Osteoblast (primary cell): Measurements from ENCODE around the gene CFAP54. TPM values are rescaled to one million over a fixed set of nuclear protein-coding genes. Genes with fewer than 3 reads are reported as not detected.

Experiments used
- DNase-seq: peaks from one replicate; pipeline ENCODE4 v3.0.0; 2011; ENCODE audit warnings: low spot score, mixed read lengths; ENCODE audit not compliant: insufficient read length; ENCODE audit errors: missing footprints
- H2AFZ ChIP-seq: 2 replicates; pipeline ENCODE4 v1.6.0; 2011; ENCODE audit warnings: mild to moderate bottlenecking, low read length
- H3K27ac ChIP-seq: 2 replicates; pipeline ENCODE4 v1.5.1; 2011; ENCODE audit warnings: mild to moderate bottlenecking, low read depth, low read length, moderate library complexity
- H3K27me3 ChIP-seq: 2 replicates; pipeline ENCODE4 v1.6.0; 2012; ENCODE audit warnings: mild to moderate bottlenecking, control low read depth, inconsistent platforms, low read length, moderate library complexity; ENCODE audit not compliant: insufficient read depth
- H3K36me3 ChIP-seq: 2 replicates; pipeline ENCODE4 v1.5.1; 2011; ENCODE audit warnings: mild to moderate bottlenecking, low read length, control low read depth, moderate library complexity; ENCODE audit not compliant: insufficient read depth
- H3K4me1 ChIP-seq: 2 replicates; pipeline ENCODE4 v1.5.1; 2011; ENCODE audit warnings: mild to moderate bottlenecking, low read length, control low read depth, moderate library complexity; ENCODE audit not compliant: insufficient read depth
- H3K4me2 ChIP-seq: 2 replicates; pipeline ENCODE4 v1.6.0; 2011; ENCODE audit warnings: mild to moderate bottlenecking, low read length; ENCODE audit not compliant: insufficient read depth
- H3K4me3 ChIP-seq: fragments of 200-600 bp; sonication (generic); 3 replicates; pipeline ENCODE4 v1.5.1; 2012; ENCODE audit warnings: mild to moderate bottlenecking, low read length, inconsistent platforms; ENCODE audit not compliant: insufficient read depth
- H3K79me2 ChIP-seq: 2 replicates; pipeline ENCODE4 v1.6.0; 2012; ENCODE audit warnings: mild to moderate bottlenecking, low read length, control low read depth, inconsistent platforms; ENCODE audit not compliant: insufficient read depth
- H3K9me3 ChIP-seq: 2 replicates; pipeline ENCODE4 v1.5.1; 2011; ENCODE audit warnings: low read depth, low read length, control low read depth
- H4K20me1 ChIP-seq: 2 replicates; pipeline ENCODE4 v1.6.0; 2012; ENCODE audit warnings: mild to moderate bottlenecking, low read length, control low read depth; ENCODE audit not compliant: insufficient read depth
- CTCF ChIP-seq: IDR thresholded peaks from 2 replicates; pipeline ENCODE4 v1.5.1; 2011; ENCODE audit warnings: mild to moderate bottlenecking, low read depth, low read length, moderate library complexity; ENCODE audit errors: extremely low read depth
- total RNA-seq: library from RNA; depleted of rRNA; stranded (reverse); fragments of >200 nt; gene quantifications from 2 replicates; pipeline ENCODE4 v1.2.3, GENCODE V29; 2012

Gene CFAP54
- 2.2 and 3.2 TPM in 2 replicates for total RNA-seq

GRCh38 chr12:96489392-96490056, at the start of gene CFAP54:
Gene CFAP54, plus strand, starts transcription at chr12:96489577. Its CDS starts 33 bp downstream, at chr12:96489610.
- Histone ChIP-seq H3K36me3 (no peaks in the 10 kb centered on the region), H3K4me1 (peaks cover 17% of the 10 kb centered on the region), H3K4me3 (peak within 1 kb of the TSS; percentile 79), H2AFZ (peak within 1 kb of the TSS; percentile 83), H3K9me3 (no peaks in the 10 kb centered on the region), H3K4me2 (peak within 1 kb of the TSS; percentile 84), H3K27me3 (no peaks in the 10 kb centered on the region), H4K20me1 (no peaks in the 10 kb centered on the region), H3K27ac (peak within 1 kb of the TSS; percentile 90), H3K79me2 (no peaks in the 10 kb centered on the region)
- peak; percentile 90 for TF ChIP-seq CTCF
- peak; percentile 94 for DNase-seq

GRCh38 chr12:96441816-96442215, 47.6 kb upstream of the CFAP54 start:
- H3K4me3 ChIP-seq = no peak overlapping the region
- H3K27me3 ChIP-seq = no peaks in the 10 kb centered on the region
- no peak overlapping the region for H3K27ac ChIP-seq
- no peak for DNase-seq
- H2AFZ ChIP-seq = no peak overlapping the region
- no peak for TF ChIP-seq CTCF
- no peak overlapping the region for H3K4me2 ChIP-seq
- peaks cover 29% of the 10 kb centered on the region for H3K4me1 ChIP-seq
- H3K79me2 ChIP-seq = no peaks in the 10 kb centered on the region
- no peaks in the 10 kb centered on the region for H3K9me3 ChIP-seq
- H4K20me1 ChIP-seq = no peaks in the 10 kb centered on the region
- H3K36me3 ChIP-seq = no peaks in the 10 kb centered on the region

GRCh38 chr12:96442906-96443305, 46.5 kb upstream of the CFAP54 start:
- peak overlapping the region; percentile 75 for H2AFZ ChIP-seq
- no peaks in the 10 kb centered on the region for H3K36me3 ChIP-seq
- no peak overlapping the region for H3K4me2 ChIP-seq
- no peaks in the 10 kb centered on the region for H3K27me3 ChIP-seq
- H3K27ac ChIP-seq = no peak overlapping the region
- no peak for TF ChIP-seq CTCF
- H3K79me2 ChIP-seq = no peaks in the 10 kb centered on the region
- no peak for DNase-seq
- no peaks in the 10 kb centered on the region for H3K9me3 ChIP-seq
- H3K4me3 ChIP-seq = no peak overlapping the region
- peaks cover 31% of the 10 kb centered on the region for H3K4me1 ChIP-seq
- no peaks in the 10 kb centered on the region for H4K20me1 ChIP-seq

- Histone ChIP-seq H4K20me1 (no peaks in the 10 kb centered on the region), H3K27ac (peak overlapping the region; percentile 98), H3K4me1 (peaks cover 29% of the 10 kb centered on the region), H2AFZ (no peak overlapping the region), H3K27me3 (no peaks in the 10 kb centered on the region), H3K4me2 (no peak overlapping the region), H3K36me3 (no peaks in the 10 kb centered on the region), H3K79me2 (no peaks in the 10 kb centered on the region), H3K4me3 (no peak overlapping the region), H3K9me3 (no peaks in the 10 kb centered on the region)
- no peak for DNase-seq
- TF ChIP-seq CTCF = no peak
Measured at GRCh38 chr12:96444399-96444798, 45.0 kb upstream of the CFAP54 start.
